ENCODE results near the gene SYMPK. TPM values are rescaled to one million over a fixed set of nuclear protein-coding genes. Genes with fewer than 3 reads are reported as not detected.

The SYMPK gene
- total and polyA plus RNA-seq, 8 donors, result 32.2 to 420 (median 79.8) TPM

- intact Hi-C loops (cut with DNase I; ENCODE audit: low total_unique reads), result no loop called here
- peaks cover 0 to 28% (median 0%) of the 10 kb centered on the region in 3 donors for H3K27me3 ChIP-seq
- peaks cover 0 to 11% (median 10%) of the 10 kb centered on the region in 4 donors for H3K36me3 ChIP-seq
- no peaks in the 10 kb centered on the region for H3K9me3 ChIP-seq
- peaks cover 74 to 95% (median 89%) of the 10 kb centered on the region in 4 donors for H3K4me1 ChIP-seq
- peak overlapping the region; percentile 90 to 96 (median 93) for H3K27ac ChIP-seq
- DNase-seq, result peak in 1 of 2 donors; percentile 54
- no peak for TF ChIP-seq POLR2AphosphoS5 (IDR thresholded peaks at IDR 0.05)
- TF ChIP-seq, protein P1, sequence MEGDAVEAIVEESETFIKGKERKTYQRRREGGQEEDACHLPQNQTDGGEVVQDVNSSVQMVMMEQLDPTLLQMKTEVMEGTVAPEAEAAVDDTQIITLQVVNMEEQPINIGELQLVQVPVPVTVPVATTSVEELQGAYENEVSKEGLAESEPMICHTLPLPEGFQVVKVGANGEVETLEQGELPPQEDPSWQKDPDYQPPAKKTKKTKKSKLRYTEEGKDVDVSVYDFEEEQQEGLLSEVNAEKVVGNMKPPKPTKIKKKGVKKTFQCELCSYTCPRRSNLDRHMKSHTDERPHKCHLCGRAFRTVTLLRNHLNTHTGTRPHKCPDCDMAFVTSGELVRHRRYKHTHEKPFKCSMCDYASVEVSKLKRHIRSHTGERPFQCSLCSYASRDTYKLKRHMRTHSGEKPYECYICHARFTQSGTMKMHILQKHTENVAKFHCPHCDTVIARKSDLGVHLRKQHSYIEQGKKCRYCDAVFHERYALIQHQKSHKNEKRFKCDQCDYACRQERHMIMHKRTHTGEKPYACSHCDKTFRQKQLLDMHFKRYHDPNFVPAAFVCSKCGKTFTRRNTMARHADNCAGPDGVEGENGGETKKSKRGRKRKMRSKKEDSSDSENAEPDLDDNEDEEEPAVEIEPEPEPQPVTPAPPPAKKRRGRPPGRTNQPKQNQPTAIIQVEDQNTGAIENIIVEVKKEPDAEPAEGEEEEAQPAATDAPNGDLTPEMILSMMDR (IDR thresholded peaks at IDR 0.05), result no peak
- TF ChIP-seq POLR2A (IDR thresholded peaks at IDR 0.05), result no peak
- TF ChIP-seq EP300 (IDR thresholded peaks at IDR 0.05), result no peak
- H3K4me3 ChIP-seq, result no peak overlapping the region
- WGBS, 5 donors, result 40 to 61% (median 54%) methylated on average over 10 of the region's 10 CpGs
These were observed 18.3 kb upstream of the SYMPK start for GRCh38 chr19:45881082-45881908.

DNA sequence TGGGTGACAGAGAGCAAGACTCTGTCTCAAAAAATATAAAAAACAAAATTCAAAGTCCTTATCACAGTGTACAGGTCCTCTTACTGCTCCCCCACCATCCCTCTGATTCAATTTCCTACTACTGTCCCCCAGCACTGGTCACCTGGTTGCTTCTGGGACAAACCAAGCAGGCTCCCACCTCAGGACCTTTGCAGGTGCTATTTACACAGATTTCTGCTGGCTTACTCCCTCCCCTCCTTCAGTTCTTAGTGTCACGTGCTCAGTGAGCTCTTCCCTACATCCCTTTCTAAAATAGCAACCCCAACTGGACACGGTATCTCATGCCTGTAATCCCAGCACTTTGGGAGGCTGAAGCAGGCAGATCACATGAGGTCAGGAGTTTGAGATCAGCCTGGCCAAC, 17.0 kb upstream of the SYMPK start:
- H3K27me3 ChIP-seq, result peaks cover 0 to 30% (median 0%) of the 10 kb centered on the region in 3 donors
- peaks cover 0 to 11% (median 10%) of the 10 kb centered on the region in 4 donors for H3K36me3 ChIP-seq
- TF ChIP-seq POLR2AphosphoS5 (IDR thresholded peaks at IDR 0.05) (no peak), EP300 (IDR thresholded peaks at IDR 0.05) (no peak), POLR2A (IDR thresholded peaks at IDR 0.05) (no peak)
- TF ChIP-seq, protein P1 (IDR thresholded peaks at IDR 0.05), result no peak
- intact Hi-C loops (cut with DNase I; ENCODE audit: low total_unique reads), result no loop called here
- no peak overlapping the region for H3K4me3 ChIP-seq
- H3K4me1 ChIP-seq, result peaks cover 80 to 99% (median 93%) of the 10 kb centered on the region in 4 donors
- H3K27ac ChIP-seq, result peak overlapping the region; percentile 90 to 96 (median 93)
- no peaks in the 10 kb centered on the region for H3K9me3 ChIP-seq
- whole genome bisulfite sequencing, 5 donors, result 41 to 73% (median 58%) methylated on average over 2 of the region's 2 CpGs
- no peak for DNase-seq

DNA sequence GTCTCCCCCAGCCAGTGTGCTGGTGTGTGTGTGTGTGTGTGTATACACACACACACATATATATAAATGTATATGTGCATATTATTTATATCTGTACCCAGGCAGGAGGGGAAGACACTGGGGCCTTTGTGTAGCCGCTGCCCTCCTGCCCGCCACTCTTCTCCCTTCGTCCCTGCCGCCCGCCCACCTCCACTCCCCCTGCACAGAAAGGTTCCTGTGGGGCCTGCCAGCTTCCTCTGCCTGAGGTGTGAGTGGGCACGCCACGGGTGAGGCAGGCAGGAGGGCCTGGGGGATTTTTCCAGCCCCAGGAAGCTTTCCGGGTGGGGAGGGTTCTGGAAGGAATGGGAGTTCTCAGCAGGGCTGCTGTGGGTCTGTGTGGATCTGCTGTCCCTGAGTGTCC, 16.1 kb upstream of the SYMPK start:
- peaks cover 0 to 30% (median 0%) of the 10 kb centered on the region in 3 donors for H3K27me3 ChIP-seq
- H3K4me3 ChIP-seq, result peak overlapping the region in 1 of 4 donors; percentile 0
- intact Hi-C loops (cut with DNase I; ENCODE audit: low total_unique reads), result no loop called here
- WGBS, 5 donors, result 28 to 53% (median 41%) methylated on average over 7 to 8 of the region's 8 CpGs
- peaks cover 0 to 4% (median 3%) of the 10 kb centered on the region in 4 donors for H3K36me3 ChIP-seq
- TF ChIP-seq EP300 (IDR thresholded peaks at IDR 0.05) (no peak), POLR2A (IDR thresholded peaks at IDR 0.05) (no peak), POLR2AphosphoS5 (IDR thresholded peaks at IDR 0.05) (no peak)
- TF ChIP-seq, protein P1 (IDR thresholded peaks at IDR 0.05), result no peak
- H3K9me3 ChIP-seq, result no peaks in the 10 kb centered on the region
- H3K4me1 ChIP-seq, result peaks cover 74 to 99% (median 91%) of the 10 kb centered on the region in 4 donors
- peak overlapping the region; percentile 90 to 96 (median 93) for H3K27ac ChIP-seq
- peak; percentile 47 to 71 for DNase-seq

DNA sequence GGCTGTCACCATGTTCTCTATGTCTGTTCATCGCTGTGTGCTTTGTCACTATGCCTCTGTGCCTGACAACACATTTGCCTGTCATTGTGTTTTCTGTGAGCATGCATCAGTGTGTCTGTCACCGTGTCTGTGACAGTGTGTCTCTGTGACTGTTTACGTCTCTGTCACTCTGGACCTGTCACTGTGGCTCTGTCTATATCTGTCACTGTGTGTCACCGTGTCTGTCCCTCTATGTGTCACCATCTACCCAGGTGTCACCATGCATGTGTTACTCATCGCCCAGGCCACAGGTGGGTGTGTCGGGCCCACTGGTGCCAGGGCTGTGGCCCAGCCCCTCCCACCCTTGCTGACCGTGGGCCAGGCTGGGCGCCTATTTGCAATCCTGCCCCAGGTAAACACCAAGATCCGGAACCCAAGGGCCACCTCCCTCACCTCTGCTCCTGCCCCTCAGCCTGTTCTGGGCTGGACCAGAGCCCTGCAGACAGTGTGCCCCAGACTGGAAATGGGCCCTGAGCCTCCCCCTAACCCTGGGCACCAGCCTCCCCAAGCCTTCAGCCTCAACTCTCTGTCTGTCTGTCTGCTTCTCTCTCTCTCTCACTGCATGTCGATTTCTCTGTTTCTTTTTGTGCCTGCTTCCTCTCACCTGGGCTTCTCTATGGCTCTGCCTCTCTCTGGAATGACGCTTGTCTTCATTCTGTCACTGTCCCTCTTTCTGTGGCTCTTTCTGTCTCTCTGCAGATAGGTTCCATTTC, 15.3 kb upstream of the SYMPK start:
- Histone ChIP-seq H3K4me3 (peak overlapping the region in 1 of 4 donors; percentile 0), H3K9me3 (no peaks in the 10 kb centered on the region), H3K4me1 (peaks cover 74 to 99% (median 91%) of the 10 kb centered on the region in 4 donors), H3K27ac (peak overlapping the region; percentile 90 to 96 (median 93)), H3K27me3 (peaks cover 0 to 30% (median 0%) of the 10 kb centered on the region in 3 donors), H3K36me3 (no peaks in the 10 kb centered on the region)
- 33 to 48% (median 42%) methylated on average over 11 of the region's 11 CpGs for WGBS, 5 donors
- intact Hi-C loops (cut with DNase I; ENCODE audit: low total_unique reads), result no loop called here
- peak; percentile 84 to 93 for DNase-seq
- TF ChIP-seq POLR2AphosphoS5 (IDR thresholded peaks at IDR 0.05) (peak in 2 of 3 donors; percentile 56 to 79), EP300 (IDR thresholded peaks at IDR 0.05) (no peak)
